Stimulated activated CD8-positive, alpha-beta memory T cell treated with anti-CD3 and anti-CD28 coated beads, Interleukin-7, amount 100 ng/mL, for 24 hours (primary cell): ENCODE data around the gene FMN2.
"Not testable (repeated sequence)": the region's sequence is repeated elsewhere in the genome, so short reads cannot be mapped to it uniquely, and the experiment has no call there.

Experiments used
- DNase-seq: peaks from one replicate; pipeline ENCODE4 v3.0.0-alpha.2; 2020; ENCODE audit warnings: low read depth

The FMN2 gene

DNA sequence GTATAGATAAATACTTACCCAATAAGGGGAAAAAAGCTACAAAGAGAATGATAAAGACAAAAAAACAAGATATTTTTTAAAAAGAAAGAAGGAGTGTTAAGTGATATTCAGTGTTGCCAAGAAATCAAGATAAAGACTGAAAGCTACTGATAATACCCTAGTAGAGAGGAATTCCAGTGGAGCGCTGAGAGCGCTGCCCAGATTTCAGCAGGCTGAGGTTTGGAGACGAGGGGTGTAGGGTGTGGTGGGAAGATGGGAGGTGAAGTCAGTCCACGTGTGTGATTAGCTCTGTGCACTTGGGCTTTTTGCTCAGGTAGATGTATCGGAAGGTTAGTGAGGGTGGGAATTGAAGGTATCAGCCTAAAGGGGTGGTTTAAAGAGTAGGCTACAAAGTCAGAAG lies 47.8 kb downstream of the FMN2 start:
- DNase-seq: no peak

DNA sequence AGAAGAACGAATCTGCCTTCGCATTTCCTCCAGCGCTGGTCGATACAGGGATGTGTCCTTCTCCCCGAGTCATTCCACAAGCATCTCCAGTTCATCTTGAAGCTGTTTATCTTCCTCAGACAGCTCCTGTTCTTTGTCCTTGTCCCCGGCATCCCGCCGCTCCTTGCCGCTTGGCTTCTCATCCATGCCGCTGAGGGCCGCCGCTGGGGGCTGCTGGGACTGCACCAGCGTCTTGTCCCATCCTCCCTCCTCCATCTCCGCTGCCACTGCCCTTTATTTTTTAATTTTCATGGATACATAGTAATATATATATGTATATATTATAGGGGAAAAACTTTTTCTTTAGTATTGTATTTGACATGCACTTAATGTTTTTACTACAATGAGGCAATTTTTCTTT lies 53.4 kb downstream of the FMN2 start:
- no peak for DNase-seq

DNA sequence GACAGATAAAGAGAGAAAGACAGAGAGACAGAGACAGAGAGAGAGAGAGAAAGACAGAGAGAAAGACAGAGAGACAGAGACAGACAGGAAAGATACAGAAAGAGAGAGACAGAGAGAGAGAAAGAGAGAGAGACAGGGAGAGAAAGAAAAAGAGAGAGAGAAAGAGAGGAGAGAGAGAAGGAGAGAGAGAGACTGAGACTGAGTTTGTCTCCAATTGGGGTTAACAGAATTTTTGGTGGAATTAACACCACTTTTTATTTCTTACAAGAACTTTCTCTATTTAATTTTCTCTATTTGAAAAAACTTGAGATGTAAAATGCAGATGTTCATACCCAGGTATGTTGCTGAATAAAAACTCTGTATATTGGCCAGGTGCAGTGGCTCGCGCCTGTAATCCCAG lies 56.6 kb downstream of the FMN2 start:
- no peak for DNase-seq

DNA sequence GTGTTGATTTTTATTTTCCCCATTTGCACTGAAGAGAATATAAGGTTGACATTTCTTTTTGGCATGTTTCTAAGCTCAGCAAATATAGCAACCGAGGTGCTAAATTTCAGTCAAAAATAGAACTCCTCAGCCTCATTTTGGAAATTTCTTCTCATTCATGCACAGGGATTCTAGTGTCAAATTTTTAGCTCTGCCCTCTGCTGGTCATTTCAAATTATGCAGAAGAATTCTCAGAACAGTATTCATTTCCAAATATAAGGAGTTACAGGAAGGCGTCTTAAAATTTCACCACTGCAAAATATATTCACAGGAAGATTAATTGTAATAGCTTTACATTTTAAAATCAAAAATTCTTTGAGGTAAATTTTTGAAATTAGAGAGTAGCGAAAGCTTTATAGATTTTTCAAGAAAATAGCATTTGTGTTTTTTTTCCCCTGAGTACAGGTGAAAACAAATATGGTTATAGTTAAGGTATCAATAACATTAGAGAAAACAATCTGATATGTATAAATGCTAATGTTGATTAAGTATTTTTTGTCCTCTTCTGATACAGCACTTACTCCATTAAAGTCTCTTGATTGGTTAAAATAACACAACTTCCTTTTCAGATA lies 57.9 kb downstream of the FMN2 start:
- no peak for DNase-seq

DNA sequence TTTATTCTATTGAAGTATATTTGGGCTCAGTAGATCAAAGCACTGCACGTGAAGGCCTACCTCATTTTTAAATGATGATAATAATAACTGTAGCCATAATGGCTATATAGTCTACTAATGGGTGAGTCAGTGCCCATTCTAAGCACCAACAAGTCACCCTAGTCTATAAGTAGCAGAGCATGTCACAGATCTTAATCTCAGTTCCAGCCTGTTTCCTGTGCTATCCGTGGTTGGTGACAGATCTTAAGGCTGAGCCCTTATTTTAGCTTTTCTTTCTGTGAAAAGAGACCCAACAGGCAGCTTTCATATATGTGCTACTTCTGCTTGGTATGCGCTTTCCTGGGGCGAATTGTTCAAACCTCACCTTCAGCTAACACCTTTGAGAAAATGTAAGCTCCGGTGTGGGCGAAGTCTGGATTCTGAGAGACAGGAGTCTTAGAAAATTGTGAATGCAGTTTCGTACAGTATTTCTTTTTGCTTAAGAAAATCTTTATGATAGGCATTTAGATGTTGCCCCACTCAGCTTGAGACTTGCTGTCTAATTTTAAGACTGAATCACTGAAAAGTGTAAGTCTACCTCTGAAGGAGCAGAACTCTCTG lies 59.6 kb downstream of the FMN2 start:
- DNase-seq: no peak

DNA sequence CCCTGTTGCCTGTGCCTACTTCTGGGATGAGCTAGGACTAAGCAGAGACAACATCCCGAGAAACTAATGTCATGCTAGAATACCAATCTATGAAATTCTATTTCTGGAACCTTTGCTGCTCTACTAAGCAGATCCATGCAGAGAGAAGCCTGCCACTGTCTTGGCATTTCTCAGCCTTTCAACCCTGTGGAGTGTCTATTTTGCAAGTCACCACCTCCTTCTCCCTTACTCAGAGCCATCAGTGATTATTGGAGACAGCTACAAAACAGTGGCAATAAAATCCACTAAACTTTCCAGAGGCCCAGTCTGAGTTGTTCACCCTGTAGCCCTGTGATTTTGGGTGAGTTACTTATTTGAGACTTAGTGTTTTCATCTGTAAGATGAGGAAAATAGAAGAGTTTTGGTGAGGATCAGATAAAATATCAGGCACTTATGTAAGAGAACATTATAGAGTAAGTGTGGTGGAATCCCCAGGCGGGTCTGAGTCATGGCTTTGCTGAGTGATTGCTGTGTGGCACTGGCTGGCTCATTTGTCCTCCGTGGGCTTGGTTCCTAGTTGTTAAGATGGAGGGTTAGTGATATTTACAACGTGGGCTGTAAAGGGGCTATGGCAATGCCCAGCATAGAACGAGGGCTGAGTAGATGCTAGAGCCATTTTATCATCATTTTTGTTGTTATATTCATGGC lies 61.1 kb downstream of the FMN2 start:
- no peak for DNase-seq

DNA sequence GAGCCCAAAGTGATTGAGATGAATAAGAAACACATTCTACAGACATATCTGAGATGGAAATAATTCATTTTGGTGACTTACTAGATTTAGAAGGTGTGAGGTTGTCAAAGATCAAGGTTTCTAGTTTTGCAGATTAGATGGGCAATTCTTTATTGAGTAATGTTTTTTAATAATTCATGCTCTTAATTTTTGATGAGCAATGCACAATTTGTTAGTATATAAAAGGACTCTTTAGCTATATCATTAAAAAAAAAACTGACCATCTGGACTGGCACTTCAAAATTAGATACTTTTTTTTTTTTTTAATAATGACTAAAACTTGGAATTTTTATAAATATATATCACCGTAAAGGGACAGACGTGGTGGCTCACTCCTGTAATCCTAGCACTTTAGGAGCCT lies 63.9 kb downstream of the FMN2 start:
- DNase-seq: no peak

GRCh38 chr1:240164742-240165141 lies 73.1 kb downstream of the FMN2 start:
- no peak for DNase-seq

DNA sequence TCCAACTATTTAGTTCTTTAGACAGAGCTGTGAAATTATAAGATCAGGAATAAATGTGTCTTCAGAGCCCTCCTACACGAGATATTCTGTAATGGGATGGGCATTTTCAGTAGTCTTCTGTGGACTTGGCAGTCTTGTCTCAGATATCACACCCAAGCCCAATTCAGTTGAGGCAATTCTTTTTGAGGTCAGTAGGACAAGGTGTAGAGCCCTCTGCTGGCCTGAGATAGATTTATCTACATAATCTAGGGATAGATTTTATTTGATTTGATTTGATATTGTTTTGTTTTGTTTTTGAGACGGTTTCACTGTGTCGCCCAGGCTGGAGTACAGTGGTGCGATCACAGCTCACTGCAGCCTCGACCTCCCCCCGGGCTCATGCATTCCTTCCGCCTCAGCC lies 77.5 kb downstream of the FMN2 start:
- DNase-seq: no peak

GRCh38 chr1:240170266-240170665 lies 78.6 kb downstream of the FMN2 start:
- DNase-seq: no peak

DNA sequence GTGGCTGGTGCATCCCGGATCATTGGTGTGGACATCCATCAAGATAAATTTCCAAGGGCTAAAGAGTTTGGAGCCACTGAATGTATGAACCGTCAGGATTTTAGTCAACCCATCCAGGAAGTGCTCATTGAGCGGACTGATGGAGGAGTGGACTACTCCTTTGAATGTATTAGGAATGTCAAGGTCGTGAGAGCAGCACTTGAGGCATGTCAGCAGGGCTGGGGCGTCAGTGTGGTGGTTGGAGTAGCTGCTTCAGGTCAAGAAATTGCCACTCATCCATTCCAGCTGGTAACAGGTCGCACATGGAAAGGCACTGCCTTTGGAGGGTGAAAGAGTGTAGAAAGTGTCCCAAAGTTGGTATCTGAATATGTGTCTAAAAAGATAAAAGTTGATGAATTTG lies 79.1 kb downstream of the FMN2 start:
- no peak for DNase-seq

DNA sequence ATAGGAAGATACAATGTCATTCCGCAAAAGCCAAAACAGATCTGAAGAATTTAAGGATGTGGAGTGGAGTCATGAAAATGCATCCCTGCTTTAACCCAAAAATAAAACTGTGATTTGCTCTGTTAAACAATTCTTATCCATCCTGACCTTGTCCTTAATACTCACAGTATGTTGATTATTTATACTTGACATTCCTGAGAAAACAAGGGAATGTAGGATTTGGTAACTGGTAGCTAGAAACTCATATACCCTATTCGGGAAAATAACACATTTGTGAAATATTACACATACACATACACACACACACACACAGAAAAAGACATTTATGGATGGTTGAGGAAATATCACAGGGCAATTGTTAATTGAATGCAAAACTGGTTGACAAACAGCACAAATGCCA lies 80.2 kb downstream of the FMN2 start:
- DNase-seq: no peak

DNA sequence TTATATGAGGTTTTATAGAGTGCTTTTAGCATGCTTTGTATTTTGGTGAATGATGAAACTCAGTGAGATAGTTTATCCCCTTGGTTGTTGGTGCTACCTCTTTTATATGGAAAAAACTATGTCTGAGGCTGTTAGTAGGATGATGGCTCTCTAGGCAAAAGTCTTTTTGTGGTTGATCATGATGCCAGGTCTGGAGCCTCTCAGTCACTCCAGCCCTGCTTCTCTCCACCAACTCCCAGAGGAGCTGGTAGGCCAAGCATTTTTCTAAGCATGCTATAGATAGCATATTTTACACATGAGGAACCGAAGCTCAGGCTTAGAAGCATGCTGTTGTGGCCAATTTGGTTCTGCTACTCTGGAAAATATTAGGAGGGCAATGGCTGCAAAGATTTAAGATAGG lies 82.2 kb downstream of the FMN2 start:
- no peak for DNase-seq

DNA sequence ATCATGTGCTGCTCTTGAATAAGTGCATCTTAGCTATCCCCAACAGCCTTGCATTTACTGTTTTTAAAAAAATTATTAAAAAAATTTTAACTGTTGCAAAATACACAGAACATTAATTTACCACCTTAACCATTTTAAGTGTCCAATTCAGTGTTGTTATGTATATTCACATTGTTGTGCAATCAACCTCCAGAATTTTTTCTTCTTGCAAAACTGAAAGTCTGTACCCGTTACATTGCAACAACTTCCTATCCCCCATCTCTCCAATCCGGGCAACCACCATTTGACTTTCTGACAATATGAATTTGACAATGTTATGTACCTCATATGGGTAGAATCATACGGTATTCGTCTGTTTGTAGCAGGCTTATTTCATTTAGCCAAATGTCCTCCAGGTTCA lies 83.1 kb downstream of the FMN2 start:
- DNase-seq: no peak

DNA sequence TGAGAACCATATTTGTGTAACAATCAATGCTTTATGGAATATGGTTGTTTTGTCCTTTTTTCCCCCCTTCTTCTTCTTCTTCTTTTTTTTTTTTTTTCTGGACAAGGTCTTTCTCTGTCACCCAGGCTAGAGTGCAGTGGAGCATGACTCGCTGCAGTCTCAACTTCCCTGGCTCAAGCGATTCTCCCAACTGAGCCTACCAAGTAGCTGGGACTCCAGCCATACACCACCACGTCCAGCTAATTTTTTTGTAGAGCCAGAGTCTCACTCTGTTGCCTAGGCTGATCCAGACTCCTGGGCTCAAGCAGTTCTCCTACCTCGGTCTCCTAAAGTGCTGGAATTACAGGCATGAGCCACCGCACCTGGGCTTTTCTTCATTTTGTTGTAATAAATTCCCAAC lies 86.7 kb downstream of the FMN2 start:
- no peak for DNase-seq

DNA sequence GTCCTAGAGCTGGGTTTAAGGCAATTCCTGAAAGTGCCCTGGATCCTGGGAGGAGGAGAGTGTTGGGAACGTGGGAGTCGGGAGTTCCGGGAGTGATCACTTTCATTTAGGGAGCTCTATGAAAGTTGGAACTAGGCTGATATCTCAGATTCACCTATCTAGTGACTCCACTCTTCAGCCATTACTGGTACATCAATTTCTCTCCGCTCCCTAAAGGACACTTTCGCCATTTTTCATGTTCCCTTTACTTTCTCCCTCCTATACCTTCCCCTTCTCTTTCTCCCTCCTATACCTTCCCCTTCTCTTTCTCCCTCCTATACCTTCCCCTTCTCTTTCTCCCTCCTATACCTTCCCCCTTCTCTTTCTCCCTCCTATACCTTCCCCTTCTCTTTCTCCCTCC lies 93.0 kb downstream of the FMN2 start:
- not testable (repeated sequence) for DNase-seq

DNA sequence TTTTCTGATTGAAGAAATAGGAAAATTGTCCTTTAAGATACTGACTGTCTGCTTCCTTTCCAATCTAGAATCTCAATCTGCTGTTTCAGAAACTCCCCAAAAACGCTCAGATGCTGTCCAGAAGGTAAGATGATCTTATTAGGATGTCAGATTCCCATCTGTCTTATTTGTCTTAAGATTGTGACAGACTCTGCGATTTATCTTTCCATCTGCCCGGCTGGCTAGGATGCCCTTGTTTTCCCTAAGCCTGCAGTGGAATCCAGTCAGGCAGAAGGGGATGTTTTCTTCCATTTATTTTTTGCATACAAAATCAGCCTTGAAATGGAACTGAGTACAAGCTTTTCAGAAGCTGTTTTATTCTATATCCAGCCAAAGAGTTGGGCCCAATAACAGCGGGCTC lies 96.5 kb downstream of the FMN2 start:
- no peak for DNase-seq

DNA sequence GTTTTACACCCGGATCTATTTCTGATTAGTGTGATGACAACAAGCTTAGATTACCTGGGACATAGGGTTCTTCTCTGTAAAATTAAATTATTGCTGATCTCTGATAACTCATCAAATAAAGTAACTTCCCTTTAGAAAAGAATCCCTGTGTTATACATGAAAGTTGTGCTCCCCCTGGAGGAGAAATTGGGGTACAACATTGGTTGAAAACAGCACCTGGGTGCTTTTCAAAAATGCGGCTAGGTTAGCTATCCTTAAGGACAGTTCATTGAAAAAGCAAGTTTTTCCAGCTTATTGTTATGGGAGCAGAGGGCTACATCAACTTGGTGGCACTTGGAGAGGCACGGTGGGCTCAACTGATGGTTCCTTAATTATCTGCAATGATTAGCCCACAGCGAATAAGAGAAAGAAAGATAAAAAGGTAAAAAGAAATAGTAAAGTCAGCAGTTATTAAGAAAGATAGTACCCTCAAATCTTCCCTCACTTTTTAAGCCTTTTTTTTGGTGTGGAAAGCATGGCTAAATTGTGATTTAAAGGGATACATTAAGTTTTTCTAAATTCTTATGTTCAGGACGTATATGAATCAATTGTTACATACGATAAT lies 97.8 kb downstream of the FMN2 start:
- DNase-seq: no peak

DNA sequence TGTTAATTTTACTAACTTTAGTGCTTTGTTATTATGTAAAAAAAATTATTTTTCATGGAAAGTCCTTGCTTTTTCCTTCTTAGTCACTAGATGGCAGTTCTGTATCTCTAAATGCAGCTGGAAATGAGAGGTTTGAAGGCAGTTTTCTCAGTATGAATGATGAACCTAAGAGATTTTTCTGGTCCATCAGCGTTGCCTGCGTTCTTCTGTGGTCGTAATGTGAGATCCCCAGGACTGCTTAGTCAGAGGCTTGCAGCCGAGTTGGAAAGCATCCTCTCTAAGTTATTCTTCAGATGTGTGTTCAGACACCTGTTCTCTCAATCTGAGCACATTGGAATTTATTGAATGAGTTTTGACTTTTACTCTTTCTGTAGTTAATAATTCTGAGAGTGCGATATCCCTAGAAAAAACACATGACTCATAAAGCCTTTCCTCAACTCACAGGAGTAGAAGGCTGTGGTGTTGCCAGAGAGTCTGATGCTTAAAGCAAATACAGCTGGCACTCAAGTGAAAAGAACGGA lies 99.3 kb downstream of the FMN2 start:
- DNase-seq: no peak

DNA sequence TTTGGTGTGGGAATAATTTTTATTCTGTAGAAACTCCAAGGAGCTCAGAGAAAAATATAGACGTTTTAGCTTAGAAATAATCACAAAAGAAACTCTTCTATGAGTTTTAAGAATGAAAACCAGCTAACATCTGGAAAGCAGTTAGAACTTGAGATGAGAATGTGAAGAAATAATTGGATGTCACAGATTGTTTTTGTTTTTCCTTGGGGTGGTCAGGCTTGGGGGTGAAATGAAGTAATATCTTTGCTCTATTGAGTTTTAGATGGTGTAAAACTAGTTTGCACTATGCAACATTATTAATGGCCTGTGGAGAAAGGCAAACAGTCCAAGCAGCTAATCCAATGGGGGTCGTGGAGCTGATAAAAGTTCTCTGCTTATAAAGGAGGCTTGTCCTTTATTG lies 101.2 kb downstream of the FMN2 start:
- DNase-seq: no peak

- no peak for DNase-seq
Observed at GRCh38 chr1:240193679-240194078, 102.0 kb downstream of the FMN2 start.

DNA sequence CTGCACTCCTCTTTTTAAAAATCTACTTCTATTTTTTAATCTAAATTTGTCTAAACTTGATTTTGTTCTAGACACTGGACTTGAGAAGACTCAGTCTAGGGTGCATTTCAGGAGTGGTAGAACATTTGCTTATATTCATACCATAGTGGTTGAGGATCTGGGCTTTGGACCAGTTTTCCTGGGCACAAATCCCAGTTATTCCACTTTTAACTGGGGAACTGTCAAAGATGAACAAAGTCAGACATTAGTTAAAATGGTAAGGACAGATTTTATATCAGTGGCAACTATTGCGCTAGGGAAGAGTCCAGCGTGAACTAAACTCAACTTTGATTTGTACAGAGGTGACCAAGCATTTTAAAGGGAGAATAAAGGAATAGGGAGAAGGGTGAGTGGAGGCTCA lies 102.4 kb downstream of the FMN2 start:
- no peak for DNase-seq

DNA sequence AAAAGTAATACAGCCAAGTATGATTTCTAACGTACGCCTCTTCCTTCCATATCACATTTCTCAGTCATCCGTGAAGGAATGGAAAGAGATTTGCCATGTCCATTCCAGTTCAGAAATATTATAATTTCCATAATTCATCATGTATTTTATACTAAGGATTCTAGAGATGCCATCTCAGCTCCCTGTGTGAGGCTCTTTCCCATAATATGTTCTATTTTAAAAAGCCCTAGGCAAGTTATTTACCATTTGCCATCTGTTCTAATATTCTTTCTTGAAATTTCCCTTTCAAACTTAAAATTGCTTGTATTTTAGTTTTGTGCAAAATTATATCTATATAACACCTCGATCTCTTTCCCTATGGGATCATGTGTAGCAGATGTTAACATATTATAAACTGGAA lies 106.7 kb downstream of the FMN2 start:
- no peak for DNase-seq
